ENCODE results near the gene PDZRN3. TPM values are rescaled to one million over a fixed set of nuclear protein-coding genes. Genes with fewer than 3 reads are reported as not detected.

The PDZRN3 gene
- total RNA-seq, 4 donors from 2014 or later: 13.3 to 81.7 (median 19.7) TPM

DNA sequence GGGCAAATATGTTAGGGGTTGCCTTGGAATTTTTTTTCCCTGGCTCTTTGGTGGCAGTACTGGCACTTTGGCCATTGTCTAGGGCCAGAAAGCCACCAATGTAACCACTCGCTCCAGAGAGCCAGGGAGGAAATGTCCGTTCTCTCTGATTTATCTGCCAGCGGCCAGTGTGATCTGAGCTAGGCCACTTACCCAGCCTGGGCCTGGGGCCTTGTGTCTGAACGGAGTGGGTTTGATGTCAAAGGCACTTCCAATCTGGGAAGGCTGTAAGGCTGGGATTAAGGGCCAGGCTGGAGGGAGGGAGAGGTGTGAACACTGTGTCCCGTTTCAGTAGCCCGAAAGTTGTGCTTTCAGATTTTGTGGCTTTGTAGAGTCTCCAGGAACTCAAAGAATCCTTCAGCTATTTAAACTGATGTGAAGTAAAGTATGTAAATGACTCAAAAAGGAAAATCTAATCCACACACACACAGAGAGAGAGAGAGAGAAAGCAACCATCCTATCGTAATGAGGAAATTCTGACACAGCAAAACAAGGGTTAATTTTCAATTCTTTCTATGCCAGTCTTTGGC, 271.0 kb downstream of the PDZRN3 start:
- H3K4me1 ChIP-seq: no peaks in the 10 kb centered on the region
- H3K27ac ChIP-seq: no peak overlapping the region
- H3K36me3 ChIP-seq: no peaks in the 10 kb centered on the region
- no peak overlapping the region for H3K4me3 ChIP-seq
- no peaks in the 10 kb centered on the region for H3K9me3 ChIP-seq
- H3K27me3 ChIP-seq: no peaks in the 10 kb centered on the region
- no peak for TF ChIP-seq POLR2A (IDR thresholded peaks at IDR 0.05)
- TF ChIP-seq, protein P1, sequence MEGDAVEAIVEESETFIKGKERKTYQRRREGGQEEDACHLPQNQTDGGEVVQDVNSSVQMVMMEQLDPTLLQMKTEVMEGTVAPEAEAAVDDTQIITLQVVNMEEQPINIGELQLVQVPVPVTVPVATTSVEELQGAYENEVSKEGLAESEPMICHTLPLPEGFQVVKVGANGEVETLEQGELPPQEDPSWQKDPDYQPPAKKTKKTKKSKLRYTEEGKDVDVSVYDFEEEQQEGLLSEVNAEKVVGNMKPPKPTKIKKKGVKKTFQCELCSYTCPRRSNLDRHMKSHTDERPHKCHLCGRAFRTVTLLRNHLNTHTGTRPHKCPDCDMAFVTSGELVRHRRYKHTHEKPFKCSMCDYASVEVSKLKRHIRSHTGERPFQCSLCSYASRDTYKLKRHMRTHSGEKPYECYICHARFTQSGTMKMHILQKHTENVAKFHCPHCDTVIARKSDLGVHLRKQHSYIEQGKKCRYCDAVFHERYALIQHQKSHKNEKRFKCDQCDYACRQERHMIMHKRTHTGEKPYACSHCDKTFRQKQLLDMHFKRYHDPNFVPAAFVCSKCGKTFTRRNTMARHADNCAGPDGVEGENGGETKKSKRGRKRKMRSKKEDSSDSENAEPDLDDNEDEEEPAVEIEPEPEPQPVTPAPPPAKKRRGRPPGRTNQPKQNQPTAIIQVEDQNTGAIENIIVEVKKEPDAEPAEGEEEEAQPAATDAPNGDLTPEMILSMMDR (IDR thresholded peaks at IDR 0.05): no peak
- no peak for DNase-seq

DNA sequence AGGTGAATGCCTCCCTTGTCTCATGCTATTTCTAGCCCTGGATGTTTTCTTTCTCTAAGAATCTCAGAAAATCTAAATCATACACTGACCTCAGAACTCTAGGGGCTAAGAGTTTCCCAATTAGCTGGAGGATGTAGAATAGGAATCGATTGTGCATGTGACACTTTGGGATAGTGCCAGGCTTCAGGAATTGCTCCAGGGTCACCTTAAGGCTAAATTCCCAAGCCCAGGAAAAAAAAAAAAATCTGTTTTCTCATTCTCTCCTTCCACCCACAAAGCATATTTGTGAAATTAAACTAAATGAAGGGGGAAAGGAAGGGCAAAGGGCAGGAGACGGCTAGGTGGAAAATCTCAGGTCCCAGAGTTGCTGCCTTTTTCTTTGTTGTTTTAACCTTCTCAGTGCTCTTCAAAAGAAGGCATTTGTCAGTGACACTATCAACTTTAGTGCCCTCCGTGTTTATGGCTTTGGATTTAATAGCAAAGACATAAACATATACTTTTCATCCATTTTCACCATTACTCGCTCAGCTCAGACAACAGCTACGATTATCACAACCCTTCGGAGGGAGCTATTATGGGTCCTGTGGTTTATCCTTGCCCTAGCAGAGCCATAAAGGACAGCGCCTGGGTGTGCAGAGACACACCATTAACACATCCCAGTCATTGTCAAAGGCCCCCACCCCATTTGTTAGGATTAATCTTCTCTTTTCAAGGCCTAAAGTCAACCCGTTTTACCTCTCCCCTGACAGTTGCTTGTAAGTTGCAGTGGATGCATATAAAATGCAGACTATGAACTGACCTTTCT, 271.7 kb downstream of the PDZRN3 start:
- H3K27ac ChIP-seq: no peak overlapping the region
- no peaks in the 10 kb centered on the region for H3K36me3 ChIP-seq
- no peak overlapping the region for H3K4me3 ChIP-seq
- H3K27me3 ChIP-seq: no peaks in the 10 kb centered on the region
- TF ChIP-seq, protein P1 (IDR thresholded peaks at IDR 0.05): no peak
- TF ChIP-seq POLR2A (IDR thresholded peaks at IDR 0.05): no peak
- DNase-seq: no peak
- no peaks in the 10 kb centered on the region for H3K9me3 ChIP-seq
- H3K4me1 ChIP-seq: no peaks in the 10 kb centered on the region

DNA sequence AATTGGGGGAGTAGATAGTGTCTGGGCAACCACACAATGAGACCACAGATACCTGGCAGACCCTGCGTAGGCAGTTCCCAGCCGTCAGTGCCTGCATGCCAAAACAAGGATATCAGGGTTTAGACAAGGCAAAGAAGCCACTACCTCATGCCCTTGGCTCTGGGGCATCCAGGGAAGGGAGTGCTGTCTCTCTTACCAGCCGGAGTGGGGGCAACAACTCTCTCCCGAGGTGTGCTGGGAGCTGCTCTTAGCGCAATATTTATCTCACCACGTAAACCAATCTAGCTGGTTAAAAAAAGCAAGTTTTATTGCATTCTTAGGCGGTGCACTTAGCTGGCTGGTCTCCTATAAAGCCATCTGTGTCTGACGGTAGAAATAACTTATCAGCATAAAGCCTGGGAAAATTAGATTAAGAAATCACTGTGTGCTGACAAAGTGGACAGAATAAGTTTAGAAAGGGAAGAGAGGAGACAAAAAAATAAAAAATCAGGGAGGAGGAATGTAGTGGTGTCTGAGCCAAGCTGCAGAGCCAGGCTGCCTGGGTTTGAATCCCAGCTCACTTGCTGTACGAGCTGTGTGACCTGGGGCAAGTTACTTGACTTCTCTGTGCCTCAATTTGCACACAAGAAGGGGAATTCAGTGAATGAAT, 273.2 kb downstream of the PDZRN3 start:
- no peaks in the 10 kb centered on the region for H3K27me3 ChIP-seq
- H3K36me3 ChIP-seq: no peaks in the 10 kb centered on the region
- no peaks in the 10 kb centered on the region for H3K4me1 ChIP-seq
- no peak overlapping the region for H3K4me3 ChIP-seq
- TF ChIP-seq, protein P1 (IDR thresholded peaks at IDR 0.05): no peak
- no peak for TF ChIP-seq POLR2A (IDR thresholded peaks at IDR 0.05)
- H3K9me3 ChIP-seq: no peaks in the 10 kb centered on the region
- DNase-seq: no peak
- no peak overlapping the region for H3K27ac ChIP-seq

DNA sequence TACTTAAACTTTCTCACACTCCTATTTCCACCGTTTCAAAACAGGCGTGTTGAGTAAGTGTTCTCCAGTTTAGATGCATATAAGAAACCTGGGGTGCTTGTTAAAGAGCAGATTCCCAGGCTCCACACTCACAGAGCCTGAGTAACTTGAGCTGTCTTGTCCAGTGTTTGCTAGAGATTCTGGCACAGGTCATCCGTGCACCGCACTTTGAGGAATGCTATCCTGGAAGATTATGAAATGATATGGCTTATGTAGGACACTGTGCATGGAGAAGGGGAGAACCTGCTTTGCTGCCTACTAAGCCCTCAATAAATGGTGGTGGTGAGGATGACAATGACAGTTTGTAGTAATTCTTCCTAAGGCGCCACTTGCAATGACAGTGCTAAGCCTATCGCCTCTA, 273.7 kb downstream of the PDZRN3 start:
- H3K4me3 ChIP-seq: no peak overlapping the region
- no peak for DNase-seq
- H3K27ac ChIP-seq: no peak overlapping the region
- H3K4me1 ChIP-seq: no peaks in the 10 kb centered on the region
- H3K9me3 ChIP-seq: no peaks in the 10 kb centered on the region
- no peaks in the 10 kb centered on the region for H3K36me3 ChIP-seq
- no peaks in the 10 kb centered on the region for H3K27me3 ChIP-seq
- TF ChIP-seq POLR2A (IDR thresholded peaks at IDR 0.05): no peak
- TF ChIP-seq, protein P1 (IDR thresholded peaks at IDR 0.05): no peak

DNA sequence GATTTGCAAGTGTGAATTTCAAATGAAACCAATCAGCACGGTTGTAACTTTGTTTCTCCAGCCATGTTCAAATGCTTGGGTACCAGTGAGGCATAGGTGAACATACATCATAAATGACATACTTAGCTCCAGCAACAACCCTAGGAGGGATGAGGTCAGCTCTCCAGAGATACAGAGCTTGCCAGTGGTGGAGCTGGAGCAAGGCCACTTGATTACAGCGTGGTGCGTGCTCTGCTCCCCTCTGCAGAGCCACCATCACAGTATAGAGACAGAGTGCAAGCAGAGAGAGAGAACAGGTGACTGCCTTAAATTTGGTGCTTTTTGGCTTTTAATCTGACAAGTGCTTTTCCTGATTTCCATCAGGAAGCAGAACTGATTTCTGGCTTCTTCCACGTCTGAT, 275.1 kb downstream of the PDZRN3 start:
- DNase-seq: no peak
- H3K36me3 ChIP-seq: no peaks in the 10 kb centered on the region
- no peak overlapping the region for H3K27ac ChIP-seq
- H3K27me3 ChIP-seq: no peaks in the 10 kb centered on the region
- no peak overlapping the region for H3K4me3 ChIP-seq
- no peaks in the 10 kb centered on the region for H3K4me1 ChIP-seq
- no peaks in the 10 kb centered on the region for H3K9me3 ChIP-seq
- no peak for TF ChIP-seq POLR2A (IDR thresholded peaks at IDR 0.05)
- TF ChIP-seq, protein P1 (IDR thresholded peaks at IDR 0.05): no peak

All from Peyer's patch (tissue), 4 donors.